Endothelial cell of umbilical vein (primary cell): ENCODE data around the gene PTPRQ. TPM values are rescaled to one million over a fixed set of nuclear protein-coding genes. Genes with fewer than 3 reads are reported as not detected.

Source experiments
- BruUV-seq: library from RNA; stranded (reverse); fragments of 400-500 nt; replicated peaks from 2 replicates; lab custom pipeline; 2021; lab: Mats Ljungman, UMichigan
- CTCF ChIA-PET: fragments of 300-600, 350-600 bp; sonication (Branson Sonifier 250); formaldehyde crosslinking; loops from one replicate; lab custom pipeline; 2021; ENCODE audit warnings: antibody characterized with exemption, inconsistent platforms; lab: Charles Lee
- POLR2A ChIA-PET: fragments of 300-600, 350-600 bp; sonication (Branson Sonifier 250); formaldehyde crosslinking; loops from one replicate; lab custom pipeline; 2021; ENCODE audit warnings: antibody characterized with exemption, inconsistent platforms; lab: Charles Lee
- DNase-seq: peaks from one replicate; pipeline ENCODE4 v3.0.0-alpha.2; 2011; ENCODE audit warnings: low read depth, low spot score
- FAIRE-seq: peaks from 2 replicates; lab custom pipeline; 2011; peaks lifted over from hg19 to GRCh38; lab: Jason Lieb, UNC
- H2AFZ ChIP-seq: 2 replicates; pipeline ENCODE4 v1.6.0; 2012; ENCODE audit warnings: low read depth, low read length, control low read depth, inconsistent platforms
- H3K27ac ChIP-seq: 2 replicates; pipeline ENCODE4 v1.5.1; 2011; ENCODE audit warnings: low read depth, mild to moderate bottlenecking, control low read depth, low read length, moderate library complexity; ENCODE audit not compliant: insufficient read depth
- H3K27me3 ChIP-seq, 2 experiments: 2 replicates each; pipeline versions ENCODE4 v1.6.0 to v1.6.1; 2011; ENCODE audit warnings: low read length in 2 of 2, mixed read lengths in 1 of 2; ENCODE audit not compliant: control insufficient read depth in 2 of 2, insufficient read depth in 2 of 2
- H3K36me3 ChIP-seq, 2 experiments: 2 replicates in 1 of 2; 3 replicates in 1 of 2; pipeline ENCODE4 v1.5.1; 2011; ENCODE audit warnings: low read length in 2 of 2, mild to moderate bottlenecking in 1 of 2, moderate library complexity in 1 of 2; ENCODE audit not compliant: control insufficient read depth in 2 of 2, insufficient read depth in 2 of 2; ENCODE audit errors: extremely low read depth in 1 of 2
- H3K4me1 ChIP-seq: 3 replicates; pipeline ENCODE4 v1.5.1; 2011; ENCODE audit warnings: mild to moderate bottlenecking, low read length; ENCODE audit not compliant: control insufficient read depth, insufficient read depth; ENCODE audit errors: extremely low read depth
- H3K4me2 ChIP-seq: 2 replicates; pipeline ENCODE4 v1.6.1; 2011; ENCODE audit warnings: low read length, control low read depth, mixed read lengths; ENCODE audit not compliant: insufficient read depth
- H3K4me3 ChIP-seq, 3 experiments: fragments of 200-600 bp in 1 of 3; sonication (generic), shearing (Covaris generic) in 1 of 3; replicated peaks in 1 of 3; 2 replicates each; pipeline ENCODE4 v1.5.1; 2011 to 2016; ENCODE audit warnings: control low read depth in 3 of 3, low read length in 3 of 3, mild to moderate bottlenecking in 2 of 3, inconsistent platforms in 1 of 3, low read depth in 1 of 3, moderate library complexity in 1 of 3; ENCODE audit not compliant: insufficient read depth in 1 of 3
- H3K79me2 ChIP-seq: 2 replicates; pipeline ENCODE4 v1.6.0; 2012; ENCODE audit warnings: low read length, inconsistent platforms; ENCODE audit not compliant: control insufficient read depth, insufficient read depth
- H3K9ac ChIP-seq: replicated peaks from 2 replicates; pipeline ENCODE3; 2011; ENCODE audit warnings: low read length, control low read depth; ENCODE audit not compliant: insufficient read depth; ENCODE audit errors: extremely low read depth
- H3K9me1 ChIP-seq: replicated peaks from 3 replicates; pipeline ENCODE4 v1.6.0; 2011; ENCODE audit warnings: mild to moderate bottlenecking, low read length; ENCODE audit not compliant: control insufficient read depth, insufficient read depth; ENCODE audit errors: extremely low read depth
- H3K9me3 ChIP-seq: replicated peaks from 2 replicates; pipeline ENCODE4 v1.5.1; 2012; ENCODE audit warnings: low read length, inconsistent platforms; ENCODE audit not compliant: control insufficient read depth, insufficient read depth
- H4K20me1 ChIP-seq: replicated peaks from 2 replicates; pipeline ENCODE3; 2011; ENCODE audit warnings: mild to moderate bottlenecking, low read length; ENCODE audit not compliant: control insufficient read depth, insufficient read depth; ENCODE audit errors: extremely low read depth
- EZH2 ChIP-seq: IDR thresholded peaks from 2 replicates; pipeline ENCODE4 v1.6.1; 2012; ENCODE audit warnings: borderline replicate concordance, low read depth, mild to moderate bottlenecking, moderate library complexity, low read length, inconsistent platforms; ENCODE audit not compliant: severe bottlenecking
- FOS ChIP-seq: IDR thresholded peaks from 2 replicates; pipeline ENCODE4 v1.6.1; 2011; ENCODE audit warnings: mild to moderate bottlenecking, low read length, moderate library complexity, borderline replicate concordance; ENCODE audit not compliant: insufficient read depth
- GATA2 ChIP-seq: IDR thresholded peaks from 2 replicates; pipeline ENCODE4 v1.7.0; 2011; ENCODE audit warnings: low read depth, mild to moderate bottlenecking, moderate library complexity, mixed read lengths, low read length; ENCODE audit not compliant: insufficient read length, insufficient read depth
- JUN ChIP-seq: IDR thresholded peaks from 2 replicates; pipeline ENCODE4 v1.6.1; 2011; ENCODE audit warnings: borderline replicate concordance, low read depth; ENCODE audit not compliant: insufficient read length, insufficient read depth
- MYC ChIP-seq: IDR thresholded peaks from one replicate; pipeline ENCODE4 v1.6.1; 2011; ENCODE audit warnings: mild to moderate bottlenecking, low read depth, low read length
- POLR2A ChIP-seq: IDR thresholded peaks from 2 replicates; pipeline ENCODE4 v1.6.1; 2012; ENCODE audit warnings: low read depth, mild to moderate bottlenecking, control low read depth, low read length
- POLR2AphosphoS5 ChIP-seq: IDR thresholded peaks from 2 replicates; pipeline ENCODE4 v1.6.1; 2012; ENCODE audit warnings: low read depth, mild to moderate bottlenecking, control low read depth, low read length, moderate library complexity; ENCODE audit not compliant: insufficient read depth
- dilution Hi-C: fragments of 300-500 bp; cut with MboI; formaldehyde crosslinking; loops from one replicate; pipeline ENCODE4 v1.15.0; 2019; ENCODE audit warnings: low sequenced_read_pairs; ENCODE audit not compliant: extremely low pct_ligation_motif_present
- intact Hi-C: fragments of 100-400 bp; cut with micrococcal nuclease; formaldehyde crosslinking; loops from one replicate; pipeline ENCODE4 v1.10.0; 2022
- polyA plus RNA-seq, 4 experiments: library from polyadenylated mRNA; depleted of rRNA in 3 of 4; stranded (reverse) in 3 of 4; unstranded in 1 of 4; fragments of >200 nt; gene quantifications; 2 replicates each; pipeline versions ENCODE4 v1.2.1 to v1.2.3, GENCODE V29; 2011 to 2012; ENCODE audit warnings: missing spikeins in 1 of 4
- total RNA-seq: library from RNA; stranded (reverse); gene quantifications from 2 replicates; pipeline ENCODE4 v1.2.3, GENCODE V29; 2021
- TF ChIP-seq, protein P1 (sequence below), 2 donors: IDR thresholded peaks; 1 replicate in 1 of 2; 2 replicates in 1 of 2; pipeline ENCODE4 v1.5.1; 2011; ENCODE audit warnings: low read length in 2 of 2, mild to moderate bottlenecking in 2 of 2, moderate library complexity in 2 of 2, control low read depth in 1 of 2, inconsistent platforms in 1 of 2, low read depth in 1 of 2; ENCODE audit not compliant: insufficient read depth in 1 of 2; ENCODE audit errors: extremely low read depth in 1 of 2
- TF ChIP-seq, protein P2 (sequence below): IDR thresholded peaks from 2 replicates; pipeline ENCODE4 v1.6.1; 2011; ENCODE audit not compliant: insufficient read depth, insufficient read length

PTPRQ gene
- total and polyA plus RNA-seq, 2 donors (not counting 3 experiments of a cell fraction or from before 2014, with no cell fraction given) = not detected

- POLR2A ChIA-PET = no interaction called here
- BruUV-seq = no TSS peak
- TF ChIP-seq POLR2AphosphoS5 (no peak), FOS (no peak), JUN (no peak), POLR2A (no peak), EZH2 (no peak), GATA2 (no peak), MYC (no peak)
- TF ChIP-seq, protein P1, sequence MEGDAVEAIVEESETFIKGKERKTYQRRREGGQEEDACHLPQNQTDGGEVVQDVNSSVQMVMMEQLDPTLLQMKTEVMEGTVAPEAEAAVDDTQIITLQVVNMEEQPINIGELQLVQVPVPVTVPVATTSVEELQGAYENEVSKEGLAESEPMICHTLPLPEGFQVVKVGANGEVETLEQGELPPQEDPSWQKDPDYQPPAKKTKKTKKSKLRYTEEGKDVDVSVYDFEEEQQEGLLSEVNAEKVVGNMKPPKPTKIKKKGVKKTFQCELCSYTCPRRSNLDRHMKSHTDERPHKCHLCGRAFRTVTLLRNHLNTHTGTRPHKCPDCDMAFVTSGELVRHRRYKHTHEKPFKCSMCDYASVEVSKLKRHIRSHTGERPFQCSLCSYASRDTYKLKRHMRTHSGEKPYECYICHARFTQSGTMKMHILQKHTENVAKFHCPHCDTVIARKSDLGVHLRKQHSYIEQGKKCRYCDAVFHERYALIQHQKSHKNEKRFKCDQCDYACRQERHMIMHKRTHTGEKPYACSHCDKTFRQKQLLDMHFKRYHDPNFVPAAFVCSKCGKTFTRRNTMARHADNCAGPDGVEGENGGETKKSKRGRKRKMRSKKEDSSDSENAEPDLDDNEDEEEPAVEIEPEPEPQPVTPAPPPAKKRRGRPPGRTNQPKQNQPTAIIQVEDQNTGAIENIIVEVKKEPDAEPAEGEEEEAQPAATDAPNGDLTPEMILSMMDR (IDR thresholded peaks at IDR 0.05; ENCODE audit: extremely low read depth in 1 of 2, insufficient read depth in 1 of 2, low read depth in 1 of 2, low read length in 2 of 2) = no peak
- TF ChIP-seq, protein P2, sequence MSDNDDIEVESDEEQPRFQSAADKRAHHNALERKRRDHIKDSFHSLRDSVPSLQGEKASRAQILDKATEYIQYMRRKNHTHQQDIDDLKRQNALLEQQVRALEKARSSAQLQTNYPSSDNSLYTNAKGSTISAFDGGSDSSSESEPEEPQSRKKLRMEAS = no peak
- intact Hi-C loops (no loop called here), dilution Hi-C loops (no loop called here)
- Histone ChIP-seq H2AFZ (no peak overlapping the region), H3K9me1 (no peaks in the 10 kb centered on the region), H3K4me3 (no peak overlapping the region), H3K36me3 (no peaks in the 10 kb centered on the region), H3K9ac (no peak overlapping the region), H3K27me3 (no peaks in the 10 kb centered on the region), H3K4me2 (no peak overlapping the region), H4K20me1 (no peaks in the 10 kb centered on the region), H3K4me1 (no peaks in the 10 kb centered on the region), H3K79me2 (no peaks in the 10 kb centered on the region), H3K27ac (no peak overlapping the region), H3K9me3 (no peaks in the 10 kb centered on the region)
- DNase-seq (peak; percentile 2), FAIRE-seq (no peak)
- CTCF ChIA-PET = interaction anchor here (2.5 kb wide), 1 partner anchor 11 kb away, joined by 6 read pairs; no protein-coding TSS in a partner anchor
Observed at GRCh38 chr12:80565271-80565670, 121.2 kb downstream of the PTPRQ start.
